Activated T-cell treated with anti-CD3 and anti-CD28 coated beads for 1 hour (primary cell): ENCODE results near the gene CPED1.
"Not testable (repeated sequence)": the region's sequence is repeated elsewhere in the genome, so short reads cannot be mapped to it uniquely, and the experiment has no call there.

ENCODE experiments used
- DNase-seq: peaks from one replicate; pipeline ENCODE4 v3.0.0-alpha.2; 2020; ENCODE audit warnings: low read depth

The CPED1 gene

DNA sequence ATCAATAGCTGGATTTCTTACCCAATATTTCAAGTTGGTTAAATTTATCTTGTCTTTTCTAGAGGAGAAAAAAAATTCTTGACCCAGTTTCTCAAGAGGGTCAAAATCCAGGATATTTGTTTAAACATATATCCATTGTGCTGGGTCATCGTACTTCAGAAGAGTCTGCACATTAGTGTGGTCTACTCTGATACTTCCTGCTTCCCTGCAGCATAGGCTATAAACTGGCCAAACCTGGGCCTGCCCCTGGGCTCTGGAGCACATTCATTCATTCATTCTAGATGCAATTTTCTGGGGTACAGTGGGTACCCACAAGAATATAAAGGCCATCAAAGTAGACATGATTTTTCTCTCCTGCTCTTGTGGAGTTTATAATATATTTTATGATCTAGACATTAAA lies 198.2 kb downstream of the CPED1 start:
- no peak for DNase-seq

DNA sequence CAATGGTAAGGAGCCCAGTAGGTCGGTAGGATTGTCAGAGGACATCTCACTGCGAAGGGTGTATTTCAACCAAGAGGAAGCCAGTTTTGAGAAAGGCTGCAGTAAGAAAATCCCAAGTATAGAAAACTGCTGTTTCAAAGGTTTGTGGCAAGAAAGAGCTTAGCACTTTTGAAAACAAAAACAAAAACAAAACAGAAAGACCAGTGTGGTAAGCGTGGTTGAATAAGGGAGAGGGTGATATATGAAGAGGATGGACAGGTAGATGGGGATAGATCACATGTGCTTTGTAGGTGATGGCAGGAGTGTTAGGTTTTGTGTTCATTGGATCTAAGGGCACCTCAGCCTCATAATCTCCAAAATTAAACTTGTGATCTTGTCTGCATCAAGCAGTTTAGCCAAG lies 198.7 kb downstream of the CPED1 start:
- no peak for DNase-seq

DNA sequence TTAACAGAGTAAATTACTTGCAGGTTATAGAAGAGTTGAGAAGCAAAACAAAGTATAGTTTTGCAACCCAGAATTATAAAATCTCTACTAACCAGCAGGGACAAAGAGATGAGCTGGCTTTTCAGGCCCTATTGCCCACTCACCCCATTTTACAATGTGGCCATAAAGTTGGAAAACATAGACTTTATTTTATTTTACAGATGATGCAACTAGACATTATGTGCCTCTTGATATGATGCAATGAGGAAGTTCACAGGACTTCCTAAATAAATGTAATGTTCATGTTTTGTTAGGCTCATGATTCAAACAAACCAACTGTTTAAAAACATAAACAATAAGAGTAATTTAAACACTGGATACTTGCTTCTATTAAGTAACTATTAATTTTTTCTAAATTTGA lies 199.2 kb downstream of the CPED1 start:
- no peak for DNase-seq

DNA sequence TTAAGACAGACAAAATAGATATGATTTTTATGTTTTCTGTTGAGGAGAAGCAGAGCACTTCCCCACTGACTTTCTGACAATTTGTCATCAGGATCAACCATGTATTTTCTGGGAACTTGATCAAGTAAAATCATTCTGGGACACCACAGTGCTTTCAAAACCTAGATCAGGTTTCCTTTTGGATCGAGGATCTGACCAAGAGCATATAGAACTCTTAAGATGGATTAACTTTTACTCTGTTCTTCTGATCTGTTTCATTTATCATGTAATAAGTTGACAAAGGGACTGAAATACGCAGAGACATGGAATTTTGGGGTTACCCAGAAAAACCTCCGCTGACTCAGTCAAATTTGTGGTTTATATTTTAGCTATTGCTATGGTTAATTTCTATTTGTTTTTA lies 204.3 kb downstream of the CPED1 start:
- DNase-seq, result no peak

DNA sequence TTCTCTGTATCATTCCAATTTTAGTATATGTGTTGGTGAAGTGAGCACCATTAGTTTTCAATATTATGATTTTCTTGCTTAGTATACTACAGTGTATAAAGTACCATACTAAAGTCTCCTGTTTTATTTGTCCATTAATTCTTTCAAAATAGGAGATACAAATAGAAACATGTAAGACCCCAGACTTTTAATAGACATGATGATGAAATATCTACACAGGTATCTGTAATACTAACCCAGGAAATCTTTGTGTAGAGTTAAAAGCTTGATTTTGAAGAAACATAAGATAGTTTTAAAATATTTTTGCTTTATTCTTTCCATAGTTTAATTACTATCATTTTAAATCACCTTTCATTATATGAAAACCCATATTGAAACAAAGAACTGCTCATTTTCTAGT lies 206.5 kb downstream of the CPED1 start:
- no peak for DNase-seq

DNA sequence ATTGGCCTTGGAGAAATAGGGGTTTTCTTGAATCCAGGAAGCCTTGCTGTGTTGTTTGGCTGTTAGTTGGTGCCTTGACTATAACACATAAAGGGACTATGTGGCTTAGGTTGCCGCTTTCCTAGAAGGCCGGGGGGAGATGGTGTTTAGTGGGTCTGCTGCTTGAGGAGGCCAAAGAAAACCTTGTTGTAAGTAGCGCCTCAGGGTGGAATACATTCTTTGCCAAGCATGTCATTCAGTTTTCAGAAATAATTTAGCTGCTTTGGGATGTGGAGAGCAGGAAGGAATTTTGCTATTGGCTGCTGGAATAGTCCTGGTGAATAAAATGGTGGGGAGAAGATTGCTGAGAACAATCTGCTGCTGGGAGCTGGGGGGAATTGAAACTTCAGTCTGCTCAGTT lies 207.4 kb downstream of the CPED1 start:
- no peak for DNase-seq

DNA sequence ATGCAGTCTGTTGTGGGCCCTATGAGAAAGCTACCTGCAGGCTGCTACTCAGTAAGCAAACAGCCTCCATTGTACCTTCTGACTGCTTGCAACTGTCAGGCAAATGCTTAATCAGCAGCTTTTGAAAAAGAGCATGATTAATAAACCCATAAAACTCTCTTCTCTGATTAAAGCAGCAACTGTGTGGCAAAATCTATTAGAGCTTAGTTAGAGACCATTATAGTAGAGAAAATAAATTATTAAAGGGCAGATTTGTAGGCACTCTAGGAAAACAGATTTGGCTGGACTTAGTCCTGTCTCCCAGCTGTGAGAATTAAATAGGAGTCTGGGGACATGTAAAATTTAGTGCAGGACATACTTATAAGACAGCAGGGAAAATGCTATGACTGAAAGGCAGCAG lies 207.8 kb downstream of the CPED1 start:
- no peak for DNase-seq

DNA sequence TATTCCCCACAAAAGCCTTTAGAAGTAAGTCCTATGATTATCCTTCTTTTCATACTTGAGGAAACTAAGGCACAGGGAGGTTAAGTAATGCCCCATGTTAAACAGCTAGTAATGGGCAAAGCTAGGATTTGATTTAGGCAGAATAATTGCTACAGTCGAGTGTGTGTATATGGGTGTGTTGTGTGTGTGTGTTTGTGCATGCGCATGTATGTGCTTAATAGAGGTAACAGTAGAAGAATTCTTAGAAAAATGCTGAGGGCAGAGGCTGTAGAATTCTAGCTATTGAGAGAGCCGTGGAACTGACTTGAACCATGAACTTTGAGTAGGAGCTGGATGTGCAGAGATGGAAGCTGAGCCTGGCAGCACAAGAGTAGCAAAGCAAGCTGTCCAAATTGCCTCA lies 208.9 kb downstream of the CPED1 start:
- no peak for DNase-seq

DNA sequence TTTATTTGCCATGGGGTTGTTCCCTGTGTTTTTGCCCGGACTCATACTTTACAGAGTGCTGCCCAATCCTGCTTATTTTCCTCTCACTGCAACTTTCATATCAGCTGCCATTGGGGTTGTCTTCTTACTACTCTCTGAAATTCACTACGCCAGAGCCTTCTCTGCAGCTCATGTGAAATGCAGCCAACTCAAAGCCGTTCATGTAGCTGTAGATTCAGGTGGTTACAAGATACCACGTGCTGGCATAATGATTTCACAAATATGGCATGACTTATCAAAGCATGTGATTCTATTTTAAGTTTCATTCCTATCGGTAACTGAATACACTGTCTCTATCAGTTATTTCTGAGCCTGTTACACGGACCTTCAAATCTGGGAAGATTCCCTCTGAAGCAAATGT lies 210.0 kb downstream of the CPED1 start:
- no peak for DNase-seq

DNA sequence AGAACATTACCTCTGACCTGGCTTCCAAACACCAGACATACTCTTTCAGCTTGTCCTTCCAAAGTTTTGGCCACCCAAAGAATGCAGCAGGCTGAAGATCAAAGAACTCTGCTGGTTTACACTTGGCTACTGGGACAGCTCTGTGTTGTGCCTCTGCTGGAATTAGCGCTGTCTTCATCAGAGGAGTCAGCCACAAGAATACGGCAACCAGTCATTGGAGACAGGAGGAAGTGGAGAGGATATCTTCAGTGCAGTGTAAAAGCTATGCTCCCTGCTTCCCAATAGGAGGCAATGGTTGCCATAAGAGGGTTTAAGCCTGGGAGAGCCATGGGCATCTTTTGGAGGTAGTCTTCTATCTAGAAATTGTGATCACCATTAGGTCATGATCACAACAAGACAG lies 213.6 kb downstream of the CPED1 start:
- no peak for DNase-seq

DNA sequence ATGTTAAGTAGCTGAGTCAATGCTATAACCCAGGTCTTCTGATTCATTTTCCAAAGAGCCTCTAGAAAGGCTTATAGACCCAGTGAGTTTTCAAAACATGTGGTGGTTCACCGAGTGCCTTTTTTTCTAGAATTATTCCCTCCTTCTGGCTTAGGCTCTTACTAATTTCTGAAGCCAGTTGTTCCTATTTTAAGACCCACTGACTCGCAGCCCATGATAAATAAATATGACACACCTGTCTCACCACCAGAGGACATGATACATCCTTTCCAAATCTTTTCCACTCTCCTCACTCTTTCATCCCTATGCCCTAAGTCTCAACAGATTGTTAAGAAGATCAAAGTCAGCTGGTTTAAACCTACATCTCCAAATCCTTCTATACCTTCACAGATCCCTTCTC lies 214.3 kb downstream of the CPED1 start:
- DNase-seq, result no peak

DNA sequence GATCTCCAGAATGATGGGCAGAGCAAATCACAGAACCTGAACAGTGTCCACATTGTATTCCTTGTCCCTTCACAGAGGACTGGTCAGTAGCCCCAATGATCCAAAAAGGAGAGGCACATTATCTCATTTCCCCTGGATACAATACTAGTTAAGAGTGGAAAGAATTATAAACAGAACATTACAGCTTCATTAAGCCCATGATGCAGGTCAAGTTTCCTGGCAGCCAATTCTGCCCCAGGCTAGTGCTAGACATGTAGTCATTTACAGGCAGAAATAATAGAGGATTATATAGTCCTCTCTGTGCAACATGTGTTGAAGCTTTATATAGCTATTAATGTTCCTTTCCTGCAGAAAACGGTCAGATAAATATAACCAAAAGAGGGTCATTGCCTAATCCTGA lies 216.0 kb downstream of the CPED1 start:
- no peak for DNase-seq

DNA sequence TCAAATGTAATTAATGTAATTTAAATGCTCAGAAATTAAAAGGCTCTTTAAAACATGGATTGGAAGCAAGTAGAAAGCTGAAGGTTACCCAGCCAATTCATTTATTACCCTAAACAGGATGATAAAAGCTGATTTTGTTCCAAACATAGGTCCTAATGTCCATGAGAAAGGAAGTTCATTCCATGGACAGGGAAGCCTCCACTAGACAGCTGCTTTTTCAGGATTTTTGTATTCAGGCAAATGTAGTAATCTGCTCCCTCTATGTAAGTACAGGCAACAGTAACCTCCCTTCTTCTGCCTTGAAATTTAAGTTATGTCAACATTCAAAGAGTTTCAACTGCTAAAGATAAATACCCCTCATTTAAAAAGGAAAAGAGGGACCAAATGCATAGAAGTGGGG lies 217.3 kb downstream of the CPED1 start:
- DNase-seq, result no peak

DNA sequence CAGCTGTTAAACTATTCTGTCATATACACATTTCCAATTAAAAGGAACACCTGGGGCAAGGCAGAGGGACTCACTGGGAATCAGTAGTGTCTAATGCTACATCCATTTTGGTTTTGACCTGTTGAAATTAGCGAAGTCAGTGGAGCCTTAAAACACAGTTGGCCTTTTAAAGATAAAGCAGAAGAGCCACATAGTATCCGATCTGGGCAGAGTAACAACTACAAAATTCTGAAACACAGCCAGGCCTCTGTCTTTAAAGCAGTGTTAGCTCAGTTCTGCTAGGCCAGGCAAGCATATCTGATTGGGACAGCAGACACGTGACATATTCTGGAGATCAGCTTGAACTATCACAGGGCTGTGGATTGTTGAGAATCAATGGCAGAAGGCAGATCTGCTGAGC lies 222.7 kb downstream of the CPED1 start:
- no peak for DNase-seq

DNA sequence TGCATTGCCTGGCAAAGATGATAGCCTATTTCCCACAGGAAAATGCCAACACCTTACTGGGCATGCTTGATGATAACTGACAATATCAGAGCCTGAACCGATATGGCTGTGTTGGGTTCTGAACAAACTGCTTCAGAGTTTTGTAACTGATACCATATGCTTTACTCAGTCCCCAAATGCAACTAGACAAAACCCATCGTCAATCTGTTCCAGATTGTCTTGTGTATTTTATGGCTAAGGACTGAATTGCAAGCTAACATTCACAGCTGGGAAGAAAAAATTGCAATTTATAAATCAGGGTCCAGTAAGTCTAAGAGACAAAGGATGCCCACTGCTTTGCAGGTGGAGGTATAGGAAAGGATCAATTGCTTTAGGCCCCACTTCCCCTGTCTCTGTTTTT lies 223.5 kb downstream of the CPED1 start:
- no peak for DNase-seq

DNA sequence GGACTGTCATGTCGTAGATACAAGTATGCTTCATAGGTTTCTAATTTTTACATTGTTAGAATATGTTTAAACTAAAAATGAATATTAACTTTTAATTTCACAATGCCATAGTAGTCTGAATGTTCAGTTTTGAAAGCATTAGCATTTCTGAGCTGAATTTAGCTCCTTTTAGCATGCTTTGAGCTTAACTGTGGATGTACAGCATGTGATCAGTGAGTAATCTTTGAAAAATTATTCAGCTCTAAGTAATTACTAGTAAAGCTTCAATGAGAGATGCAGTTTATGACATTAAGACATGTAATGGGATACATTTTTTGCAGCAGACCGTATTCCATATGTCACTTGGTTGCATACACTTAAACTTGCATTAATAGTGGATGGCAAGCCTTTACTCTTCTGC lies 226.1 kb downstream of the CPED1 start:
- no peak for DNase-seq

DNA sequence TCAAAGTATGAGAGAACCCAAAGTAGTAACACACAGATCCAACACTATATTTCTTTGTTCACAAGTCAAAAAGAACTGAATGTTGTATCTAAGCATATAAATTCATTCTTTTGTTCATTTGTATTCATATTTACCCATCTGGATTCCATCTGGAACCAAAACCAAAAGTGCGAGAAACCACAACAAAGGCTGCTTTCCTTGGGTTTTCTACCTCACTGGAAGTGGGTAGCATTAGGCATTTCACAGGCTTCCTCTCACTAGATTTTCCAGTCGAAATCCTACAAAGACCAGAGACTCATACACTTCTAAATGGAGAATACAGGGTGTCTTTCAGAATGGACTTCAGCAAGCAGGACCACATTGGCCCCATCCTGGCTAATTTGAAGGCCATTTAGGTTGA lies 230.5 kb downstream of the CPED1 start:
- no peak for DNase-seq

DNA sequence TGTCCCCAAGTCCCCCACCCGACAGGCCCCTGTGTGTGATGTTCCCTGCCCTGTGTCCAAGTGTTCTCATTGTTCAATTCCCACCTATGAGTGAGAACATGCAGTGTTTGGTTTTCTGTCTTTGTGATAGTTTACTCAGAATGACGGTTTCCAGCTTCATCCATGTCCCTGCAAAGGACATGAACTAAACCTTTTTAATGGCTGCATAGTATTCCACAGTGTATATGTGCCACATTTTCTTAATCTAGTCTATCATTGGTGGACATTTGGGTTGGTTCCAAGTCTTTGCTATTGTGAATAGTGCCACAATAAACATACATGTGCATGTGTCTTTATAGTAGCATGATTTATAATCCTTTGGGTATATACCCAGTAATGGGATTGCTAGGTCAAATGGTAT lies 232.6 kb downstream of the CPED1 start:
- not testable (repeated sequence) for DNase-seq

DNA sequence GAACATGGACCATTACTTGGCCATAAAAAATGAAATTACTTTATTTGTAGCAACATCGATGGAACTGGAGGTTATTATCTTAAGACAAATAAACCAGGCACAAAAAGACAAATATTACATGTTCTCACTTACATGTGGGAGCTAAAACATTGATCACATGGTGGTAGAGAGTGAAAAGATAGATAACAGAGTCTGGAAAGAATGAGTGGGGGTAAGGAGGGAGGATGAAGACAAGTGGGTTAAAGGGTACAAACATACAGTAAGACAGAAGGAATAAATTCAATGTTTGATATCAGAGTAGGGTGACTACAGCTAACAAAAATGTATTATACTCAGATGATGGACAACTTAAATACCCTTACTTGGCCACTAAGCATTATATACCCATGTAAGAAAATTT lies 240.3 kb downstream of the CPED1 start:
- no peak for DNase-seq

DNA sequence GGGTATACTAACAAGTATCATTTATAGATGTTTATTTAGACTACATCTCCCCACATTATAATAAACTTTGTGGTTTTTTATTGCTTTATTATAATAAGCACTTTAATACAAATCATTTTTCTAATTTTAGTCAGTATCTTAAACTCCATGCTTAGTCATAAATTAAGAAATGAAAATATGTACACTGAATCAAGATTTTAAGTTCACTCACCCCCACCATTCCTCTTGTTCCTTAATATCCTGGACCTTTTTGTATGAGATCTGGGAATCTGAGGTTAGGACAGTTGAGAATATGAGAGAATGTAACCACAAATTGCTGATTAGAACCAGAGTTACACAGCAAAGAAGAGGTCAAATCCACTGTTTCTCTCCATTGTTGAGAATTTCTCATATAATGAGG lies 246.7 kb downstream of the CPED1 start:
- DNase-seq, result no peak

DNA sequence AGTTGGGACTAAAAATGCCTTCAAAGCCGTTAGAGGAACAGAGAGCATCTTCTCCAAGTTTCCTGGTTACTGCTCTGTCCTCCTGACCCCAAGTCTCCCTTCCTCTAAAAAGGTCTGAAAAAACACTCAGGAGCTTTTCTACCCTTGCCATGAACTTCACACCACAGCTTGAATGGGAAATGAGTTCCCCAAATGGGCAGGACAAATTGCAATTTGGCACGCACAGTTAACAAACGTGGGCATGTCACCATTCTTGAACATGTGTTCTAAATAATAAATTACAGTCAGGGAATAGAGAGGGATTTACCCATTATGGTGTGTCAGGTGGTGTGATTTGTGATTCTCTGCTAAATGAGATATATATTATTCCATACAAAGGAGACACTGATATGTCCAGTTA lies 249.1 kb downstream of the CPED1 start:
- no peak for DNase-seq

DNA sequence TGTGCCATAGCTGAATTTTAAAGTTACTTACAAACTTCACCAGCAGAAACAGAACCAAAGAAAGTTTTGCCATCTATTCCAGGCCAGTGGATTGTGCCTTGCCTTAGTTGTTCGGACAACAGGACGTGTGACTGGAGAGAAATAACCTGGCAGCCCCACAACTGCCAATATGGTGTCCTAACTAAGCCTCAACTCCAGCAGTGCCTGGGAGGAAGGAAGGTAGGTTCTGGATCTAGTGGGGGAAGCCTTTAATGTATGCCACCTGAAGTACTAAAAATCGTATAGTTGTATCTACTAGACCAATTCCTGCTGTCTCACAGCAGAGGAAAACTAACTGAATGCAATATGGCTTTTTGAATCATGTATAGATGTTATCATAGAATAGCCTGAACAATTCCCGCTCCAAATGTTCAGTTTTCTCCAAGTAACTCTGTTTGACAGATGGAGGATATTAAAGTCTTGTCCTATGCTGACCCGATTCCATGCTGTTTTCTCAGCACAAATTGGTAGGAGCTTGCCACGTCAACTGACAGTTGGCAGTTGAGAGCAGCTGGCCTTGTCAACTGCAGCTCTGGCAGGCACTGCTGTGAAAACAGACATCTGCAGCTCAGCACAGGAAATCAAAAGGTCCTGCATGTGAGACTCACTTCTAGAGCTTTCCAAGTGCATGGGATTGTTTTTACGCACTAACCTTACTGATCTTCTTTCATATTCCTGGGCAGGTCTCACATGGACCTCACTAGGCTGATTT lies 255.8 kb downstream of the CPED1 start:
- no peak for DNase-seq

DNA sequence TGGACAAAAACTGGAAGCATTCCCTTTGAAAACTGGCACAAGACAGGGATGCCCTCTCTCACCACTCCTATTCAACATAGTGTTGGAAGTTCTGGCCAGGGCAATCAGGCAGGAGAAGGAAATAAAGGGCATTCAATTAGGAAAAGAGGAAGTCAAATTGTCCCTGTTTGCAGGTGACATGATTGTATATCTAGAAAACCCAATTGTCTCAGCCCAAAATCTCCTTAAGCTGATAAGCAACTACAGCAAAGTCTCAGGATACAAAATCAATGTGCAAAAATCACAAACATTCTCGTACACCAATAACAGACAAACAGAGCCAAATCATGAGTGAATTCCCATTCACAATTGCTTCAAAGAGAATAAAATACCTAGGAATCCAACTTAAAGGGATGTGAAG lies 262.9 kb downstream of the CPED1 start:
- DNase-seq, result not testable (repeated sequence)

DNA sequence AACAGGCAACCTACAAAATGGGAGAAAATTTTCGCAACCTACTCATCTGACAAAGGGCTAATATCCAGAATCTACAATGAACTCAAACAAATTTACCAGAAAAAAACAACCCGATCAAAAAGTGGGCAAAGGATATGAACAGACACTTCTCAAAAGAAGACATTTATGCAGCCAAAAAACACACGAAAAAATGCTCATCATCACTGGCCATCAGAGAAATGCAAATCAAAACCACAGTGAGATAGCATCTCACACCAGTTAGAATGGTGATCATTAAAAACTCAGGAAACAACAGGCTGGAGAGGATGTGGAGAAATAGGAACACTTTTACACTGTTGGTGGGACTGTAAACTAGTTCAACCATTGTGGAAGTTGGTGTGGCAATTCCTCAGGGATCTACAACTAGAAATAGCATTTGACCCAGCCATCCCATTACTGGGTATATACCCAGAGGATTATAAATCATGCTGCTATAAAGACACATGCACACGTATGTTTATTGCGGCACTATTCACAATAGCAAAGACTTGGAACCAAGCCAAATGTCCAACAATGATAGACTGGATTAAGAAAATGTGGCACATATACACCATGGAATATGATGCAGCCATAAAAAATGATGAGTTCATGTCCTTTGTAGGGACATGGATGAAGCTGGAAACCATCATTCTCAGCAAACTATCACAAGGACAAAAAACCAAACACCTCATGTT lies 264.2 kb downstream of the CPED1 start:
- not testable (repeated sequence) for DNase-seq
